Endodermal cell (in vitro differentiated cells): ENCODE data around the gene MIGA1. TPM values are rescaled to one million over a fixed set of nuclear protein-coding genes. Genes with fewer than 3 reads are reported as not detected.

ENCODE experiments used
- DNase-seq: peaks from one replicate; pipeline ENCODE4 v3.0.0-alpha.2; 2017
- H3K27ac ChIP-seq: 2 replicates; pipeline ENCODE4 v1.5.1; 2013; ENCODE audit warnings: mild to moderate bottlenecking, low read depth, low read length, moderate library complexity
- H3K27me3 ChIP-seq: 2 replicates; pipeline ENCODE4 v1.6.1; 2013; ENCODE audit warnings: mild to moderate bottlenecking, low read length, moderate library complexity; ENCODE audit not compliant: insufficient read depth, control insufficient read depth, poor library complexity, severe bottlenecking
- H3K36me3 ChIP-seq: 2 replicates; pipeline ENCODE4 v1.7.0; 2013; ENCODE audit warnings: mild to moderate bottlenecking, low read length, moderate library complexity; ENCODE audit not compliant: control insufficient read depth, insufficient read depth
- H3K4me1 ChIP-seq: one replicate; pipeline ENCODE4 v1.7.0; 2013; ENCODE audit warnings: low read length; ENCODE audit not compliant: control insufficient read depth, insufficient read depth
- H3K4me3 ChIP-seq: 2 replicates; pipeline ENCODE4 v1.5.1; 2013; ENCODE audit warnings: mild to moderate bottlenecking, low read length, moderate library complexity
- H3K9ac ChIP-seq: 2 replicates; pipeline ENCODE4 v1.6.1; 2013; ENCODE audit warnings: mild to moderate bottlenecking, low read length, moderate library complexity; ENCODE audit not compliant: poor library complexity, severe bottlenecking; ENCODE audit errors: extremely low read depth
- H3K9me3 ChIP-seq: 2 replicates; pipeline ENCODE4 v1.6.1; 2013; ENCODE audit warnings: mild to moderate bottlenecking, low read length, moderate library complexity; ENCODE audit not compliant: control insufficient read depth
- H3K27ac Mint-ChIP-seq: 2 replicates; pipeline ENCODE4 v1.8.0; 2020; ENCODE audit warnings: mixed read lengths
- H3K27me3 Mint-ChIP-seq: 2 replicates; pipeline ENCODE4 v1.8.0; 2021; ENCODE audit warnings: mild to moderate bottlenecking, mixed read lengths; ENCODE audit not compliant: insufficient read depth
- H3K36me3 Mint-ChIP-seq: 2 replicates; pipeline ENCODE4 v1.8.0; 2020; ENCODE audit warnings: low read depth, mixed read lengths
- H3K4me1 Mint-ChIP-seq: 2 replicates; pipeline ENCODE4 v1.8.0; 2020; ENCODE audit warnings: mixed read lengths
- H3K4me3 Mint-ChIP-seq: 2 replicates; pipeline ENCODE4 v1.8.0; 2020; ENCODE audit warnings: mild to moderate bottlenecking, moderate library complexity, mixed read lengths
- H3K9me3 Mint-ChIP-seq: 2 replicates; pipeline ENCODE4 v1.8.0; 2020; ENCODE audit warnings: mild to moderate bottlenecking, mixed read lengths
- CTCF ChIP-seq: fragments of 200-600 bp; sonication (generic); conservative IDR thresholded peaks from 2 replicates; pipeline ENCODE4 v1.5.0; 2021; ENCODE audit warnings: antibody characterized with exemption, mild to moderate bottlenecking
- WGBS, 2 experiments: methylation state at CpG; one replicate each; pipeline versions ENCODE4 v1.1.5 to v1.1.7; 2013; ENCODE audit warnings: missing lambda C conversion rate in 2 of 2, mixed read lengths in 1 of 2; ENCODE audit not compliant: insufficient coverage in 1 of 2, insufficient read length in 1 of 2; 5-methylcytosine and 5-hydroxymethylcytosine counted together
- total RNA-seq, 2 donors: library from RNA; stranded (reverse); fragmentation: NEBNext Ultra II Directional in 1 of 2; extraction: Animal tissue kit (Norgen Biotek cat#: 25700) in 1 of 2; gene quantifications; 2 replicates in 1 of 2; 3 replicates in 1 of 2; pipeline ENCODE4 v1.2.1, GENCODE V29; 2021

The MIGA1 gene
- total RNA-seq, 2 donors from 2014 or later: 7.3 to 9.5 TPM

- H3K9me3 Mint-ChIP-seq: peaks cover 4% of the 10 kb centered on the region
- peaks cover 3% of the 10 kb centered on the region for H3K9me3 ChIP-seq
- no peak overlapping the region for H3K27ac ChIP-seq
- H3K4me1 Mint-ChIP-seq: peaks cover 3% of the 10 kb centered on the region
- TF ChIP-seq CTCF: peak; percentile 85
- DNase-seq: peak; percentile 75
- no peak overlapping the region for H3K9ac ChIP-seq
- H3K36me3 Mint-ChIP-seq: peaks cover 2% of the 10 kb centered on the region
- peaks cover 4% of the 10 kb centered on the region for H3K4me1 ChIP-seq
- H3K27me3 Mint-ChIP-seq: peaks cover 50% of the 10 kb centered on the region
- H3K36me3 ChIP-seq: peaks cover 11% of the 10 kb centered on the region
- H3K4me3 ChIP-seq: no peak overlapping the region
- peaks cover 36% of the 10 kb centered on the region for H3K27me3 ChIP-seq
- H3K4me3 Mint-ChIP-seq: no peak overlapping the region
- no peak overlapping the region for H3K27ac Mint-ChIP-seq
- WGBS, 2 experiments: 43 to 50% methylated on average over 1 to 3 of the region's 4 CpGs
Observed at GRCh38 chr1:77900687-77901293, 121.3 kb downstream of the MIGA1 start.

GRCh38 chr1:77905603-77906002 is 126.2 kb downstream of the MIGA1 start:
- Mint-ChIP-seq H3K9me3 (no peaks in the 10 kb centered on the region), H3K4me1 (peaks cover 3% of the 10 kb centered on the region), H3K36me3 (peaks cover 2% of the 10 kb centered on the region), H3K27ac (no peak overlapping the region), H3K27me3 (peaks cover 78% of the 10 kb centered on the region), H3K4me3 (no peak overlapping the region)
- H3K9me3 ChIP-seq: no peaks in the 10 kb centered on the region
- TF ChIP-seq CTCF: no peak
- WGBS, 2 experiments: 95% methylated on average over 1 of the region's 1 CpG; no CpG with 5 or more reads in 1 of the 2 experiments
- no peak overlapping the region for H3K9ac ChIP-seq
- H3K36me3 ChIP-seq: peaks cover 7% of the 10 kb centered on the region
- no peak overlapping the region for H3K27ac ChIP-seq
- H3K27me3 ChIP-seq: peaks cover 64% of the 10 kb centered on the region
- H3K4me1 ChIP-seq: peaks cover 4% of the 10 kb centered on the region
- no peak for DNase-seq
- no peak overlapping the region for H3K4me3 ChIP-seq

GRCh38 chr1:77906019-77906545 is 126.6 kb downstream of the MIGA1 start:
- no peak overlapping the region for H3K27ac Mint-ChIP-seq
- H3K27me3 Mint-ChIP-seq: peaks cover 81% of the 10 kb centered on the region

More at GRCh38 chr1:77906019-77906545, 126.6 kb downstream of the MIGA1 start:
- Histone ChIP-seq H3K27ac (no peak overlapping the region), H3K4me1 (peaks cover 1% of the 10 kb centered on the region), H3K9me3 (no peaks in the 10 kb centered on the region), H3K9ac (no peak overlapping the region), H3K36me3 (peaks cover 7% of the 10 kb centered on the region), H3K27me3 (peaks cover 64% of the 10 kb centered on the region), H3K4me3 (no peak overlapping the region)
- WGBS, 2 experiments: no CpG with 5 or more reads among the region's 2 CpGs
- DNase-seq: no peak
- no peaks in the 10 kb centered on the region for H3K9me3 Mint-ChIP-seq
- H3K36me3 Mint-ChIP-seq: peaks cover 2% of the 10 kb centered on the region
- peaks cover under 1% of the 10 kb centered on the region for H3K4me1 Mint-ChIP-seq
- H3K4me3 Mint-ChIP-seq: no peak overlapping the region
- no peak for TF ChIP-seq CTCF
